ENCODE results near the gene CFAP61.

CFAP61 gene

DNA sequence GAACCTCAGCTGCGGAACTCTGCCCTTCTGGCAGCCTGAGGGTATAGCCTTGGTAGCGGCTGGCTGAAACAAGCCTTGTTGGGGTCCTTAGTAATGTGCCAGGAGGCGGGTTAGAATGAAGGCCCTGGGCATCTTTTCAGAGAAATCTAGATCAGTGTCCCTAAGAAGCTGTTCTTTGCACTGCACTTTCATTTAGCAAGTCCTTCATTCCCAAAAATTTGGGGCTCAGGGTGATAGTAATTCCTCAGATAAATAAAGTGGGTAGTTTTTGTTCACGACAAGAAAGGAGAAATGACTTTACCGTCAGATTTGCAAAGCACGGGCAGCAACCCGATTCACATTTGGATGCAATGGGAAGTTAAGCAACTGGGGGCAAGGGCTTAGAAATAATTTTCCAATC is 318.8 kb downstream of the CFAP61 start:
- DNase-seq: no peak

DNA sequence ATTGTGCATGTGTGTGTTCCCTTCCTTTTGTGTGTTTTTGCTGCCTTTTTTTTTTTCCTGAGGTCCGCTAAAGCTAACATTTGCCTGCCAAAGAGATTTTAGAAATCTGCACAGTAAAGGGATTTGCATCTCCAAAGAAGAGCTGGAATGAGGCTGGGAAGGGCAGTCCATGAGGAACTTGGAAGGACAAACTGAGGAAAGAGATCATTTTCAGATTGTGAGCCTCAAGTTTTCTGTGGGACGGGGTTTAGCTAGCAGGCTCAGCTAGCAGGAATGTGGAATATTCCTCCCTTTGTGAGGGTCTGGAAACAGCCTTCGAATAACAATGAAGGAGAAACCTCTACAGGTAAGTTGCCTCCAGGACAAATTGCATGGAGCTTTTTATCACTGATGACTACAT is 319.3 kb downstream of the CFAP61 start:
- DNase-seq: no peak

DNA sequence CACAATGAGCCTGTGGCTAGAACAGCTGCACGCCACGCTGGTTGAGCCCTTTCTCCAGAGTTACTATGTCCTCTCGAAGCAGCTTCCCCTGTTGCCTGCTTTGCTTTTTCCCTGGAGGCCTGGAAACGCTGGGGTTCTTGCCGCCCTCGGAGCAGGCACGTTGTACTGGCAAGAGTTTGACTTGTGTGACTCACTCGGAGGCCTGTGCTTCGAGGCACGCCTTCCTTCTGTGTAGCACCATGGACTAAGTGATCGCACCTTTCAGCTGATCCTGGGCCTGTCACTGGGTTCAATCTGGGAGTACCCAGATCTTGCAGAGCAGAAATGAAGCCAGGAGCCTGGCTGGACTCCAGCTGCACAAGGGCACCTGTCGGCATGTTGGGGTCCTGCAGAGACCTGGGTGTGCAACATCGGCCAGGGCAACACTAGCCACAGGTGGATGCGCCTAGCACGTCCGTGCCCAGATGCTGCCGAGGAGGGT is 320.8 kb downstream of the CFAP61 start:
- DNase-seq: no peak

DNA sequence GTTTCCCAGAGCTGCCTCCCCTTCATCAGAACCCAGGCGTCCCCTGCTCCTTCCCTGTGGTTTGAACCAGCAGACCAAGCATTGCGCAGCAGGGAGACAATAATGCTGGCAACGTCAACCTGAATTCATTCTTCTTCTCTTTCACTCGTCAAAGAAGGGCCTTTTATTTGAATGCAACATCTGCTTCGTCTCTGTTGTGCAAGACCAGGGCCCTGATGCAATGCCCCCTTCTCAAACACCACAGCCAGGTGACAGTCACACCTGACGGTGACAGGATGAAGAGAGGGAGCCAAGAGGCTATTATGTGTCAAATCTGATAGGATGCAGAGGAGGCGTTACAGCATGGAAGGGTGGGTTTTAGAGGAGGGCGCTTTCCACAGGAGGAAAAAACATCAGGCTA is 323.5 kb downstream of the CFAP61 start:
- no peak for DNase-seq

DNA sequence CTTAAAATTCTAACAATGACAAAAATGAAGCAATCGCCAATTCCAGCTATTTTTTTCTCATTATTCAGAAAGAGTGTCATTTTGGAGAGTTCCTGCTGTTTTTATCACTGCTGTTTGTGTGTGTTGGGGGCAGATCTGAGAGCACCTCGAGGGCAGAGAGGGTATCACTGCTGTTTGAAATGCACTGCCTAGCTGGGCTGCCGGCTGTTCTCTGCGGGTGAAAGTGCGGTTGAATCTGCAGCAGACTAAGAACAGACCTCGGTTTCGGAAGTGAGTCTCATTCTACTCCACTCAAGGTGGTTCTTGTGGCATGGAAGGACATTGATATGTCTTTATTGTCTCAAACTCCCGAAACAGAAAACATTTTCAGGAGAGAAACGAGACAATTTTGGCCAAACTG is 333.9 kb downstream of the CFAP61 start:
- DNase-seq: no peak

DNA sequence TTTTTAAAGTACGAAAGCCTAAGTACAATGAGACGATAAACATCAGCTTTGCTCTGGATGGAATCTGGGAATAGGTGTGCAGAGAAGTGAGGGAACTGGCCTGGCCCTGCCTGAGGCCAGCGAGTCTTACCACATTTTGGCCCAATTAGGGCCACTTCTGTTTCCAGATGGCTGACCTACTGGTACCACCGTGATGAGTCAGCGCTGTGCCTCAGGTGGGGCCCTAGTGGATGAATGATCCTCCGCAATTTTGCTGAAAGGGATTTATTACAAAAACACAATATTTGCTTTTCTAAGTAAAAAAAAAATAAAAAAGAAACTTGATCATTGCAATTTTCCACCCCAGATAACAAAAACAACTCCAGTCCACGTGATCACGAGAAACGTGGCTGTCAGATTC is 338.1 kb downstream of the CFAP61 start:
- DNase-seq: no peak

DNA sequence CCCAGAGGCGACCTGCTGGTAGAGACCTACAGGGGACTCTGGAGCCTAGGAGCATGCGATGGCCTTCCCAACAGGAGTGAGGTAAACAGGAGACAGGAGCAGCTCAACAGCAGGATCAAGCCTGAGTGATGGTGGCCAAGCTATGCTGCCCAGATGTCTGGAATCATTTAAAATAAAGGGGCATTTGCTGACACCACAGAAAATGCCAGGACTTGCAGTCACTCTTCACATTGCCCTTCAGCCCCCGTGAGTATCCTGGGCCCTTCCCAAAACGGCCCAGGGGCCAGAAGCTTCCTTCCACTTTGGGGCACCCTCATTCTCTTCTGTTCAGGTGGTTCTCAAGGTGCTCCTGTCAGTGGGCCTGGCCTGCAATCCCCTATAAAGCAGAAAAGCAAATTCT is 338.8 kb downstream of the CFAP61 start:
- DNase-seq: no peak

DNA sequence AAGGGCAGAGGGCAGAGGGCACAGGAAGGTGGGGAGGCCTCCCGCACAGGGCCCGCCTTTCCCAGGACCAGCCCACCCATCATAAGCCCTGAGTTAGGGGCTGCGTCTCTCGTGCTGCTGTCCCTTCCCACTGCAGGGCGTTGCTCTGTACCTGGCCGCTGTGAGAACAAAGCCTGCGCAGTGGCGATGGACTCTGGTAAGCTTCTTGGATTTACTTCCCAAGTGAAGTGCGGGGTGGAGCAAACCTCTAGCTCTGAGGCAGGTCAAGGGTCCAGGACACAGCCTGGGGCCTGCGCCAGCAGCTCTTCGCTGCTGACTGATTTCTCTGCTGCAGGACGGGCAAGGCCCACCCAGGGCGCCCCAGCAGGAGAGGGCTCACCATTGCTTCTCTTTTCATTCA is 339.4 kb downstream of the CFAP61 start:
- DNase-seq: no peak

DNA sequence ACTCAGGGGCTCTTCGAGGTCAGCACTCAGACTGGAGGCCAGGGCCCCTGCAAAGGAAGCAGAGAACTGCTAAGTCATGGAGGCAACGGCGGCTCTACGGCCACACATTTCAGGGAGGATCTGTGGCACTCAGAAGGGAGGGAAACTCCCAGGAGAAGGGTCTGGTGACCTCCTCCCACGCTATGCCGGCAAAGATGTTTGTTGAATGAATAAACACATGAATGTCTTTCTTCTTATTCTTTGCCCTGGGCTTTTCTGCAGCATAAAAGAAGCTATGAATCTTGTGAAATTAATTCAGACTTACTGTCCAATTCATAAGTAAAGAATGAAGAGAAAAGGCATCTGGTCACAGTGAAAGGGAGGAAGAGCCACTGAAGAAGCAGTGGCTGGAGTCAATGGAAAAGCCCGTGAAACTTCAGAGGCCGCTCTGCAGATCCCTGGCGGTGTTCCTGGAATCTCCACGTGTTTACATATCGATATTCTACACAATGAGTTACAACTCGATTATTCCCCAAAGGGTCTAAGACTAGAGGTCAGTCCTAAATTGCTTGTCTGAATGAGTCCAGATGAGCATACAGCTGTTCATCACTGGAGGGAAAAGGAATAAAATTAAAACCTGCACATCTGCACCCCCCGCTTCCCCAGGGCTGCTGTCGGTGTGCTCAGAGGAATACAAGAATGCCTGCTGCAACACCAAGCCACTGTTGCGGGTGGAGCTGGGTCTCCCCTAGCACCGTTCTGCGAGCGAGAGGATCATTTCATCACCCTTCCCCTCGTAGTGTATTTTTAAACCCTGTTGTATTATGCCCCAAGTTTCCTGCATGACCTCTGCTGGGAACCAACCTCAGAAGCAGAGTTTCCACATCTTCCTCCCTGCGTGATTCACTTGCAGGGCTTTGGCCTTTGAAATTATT is 341.1 kb downstream of the CFAP61 start:
- DNase-seq: no peak

DNA sequence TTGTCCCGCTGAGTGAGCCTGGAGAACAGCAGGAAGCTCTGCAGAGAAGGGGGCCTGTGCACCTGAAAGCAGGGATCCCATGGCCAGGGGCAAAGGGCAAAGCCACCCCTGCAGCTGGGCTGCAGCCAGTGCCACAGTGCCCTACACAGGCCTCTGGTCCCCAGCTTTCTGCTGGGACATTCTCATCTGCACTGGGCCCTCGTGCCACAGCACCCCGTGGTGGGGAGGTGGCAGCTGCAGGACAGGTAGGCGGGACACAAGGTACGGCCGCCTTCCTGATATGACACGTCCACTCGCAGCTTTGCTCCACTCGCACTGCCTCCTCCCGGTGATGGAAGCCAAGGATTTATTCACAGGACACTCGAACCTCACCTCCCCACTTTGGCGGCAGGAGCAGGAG is 342.8 kb downstream of the CFAP61 start:
- no peak for DNase-seq

DNA sequence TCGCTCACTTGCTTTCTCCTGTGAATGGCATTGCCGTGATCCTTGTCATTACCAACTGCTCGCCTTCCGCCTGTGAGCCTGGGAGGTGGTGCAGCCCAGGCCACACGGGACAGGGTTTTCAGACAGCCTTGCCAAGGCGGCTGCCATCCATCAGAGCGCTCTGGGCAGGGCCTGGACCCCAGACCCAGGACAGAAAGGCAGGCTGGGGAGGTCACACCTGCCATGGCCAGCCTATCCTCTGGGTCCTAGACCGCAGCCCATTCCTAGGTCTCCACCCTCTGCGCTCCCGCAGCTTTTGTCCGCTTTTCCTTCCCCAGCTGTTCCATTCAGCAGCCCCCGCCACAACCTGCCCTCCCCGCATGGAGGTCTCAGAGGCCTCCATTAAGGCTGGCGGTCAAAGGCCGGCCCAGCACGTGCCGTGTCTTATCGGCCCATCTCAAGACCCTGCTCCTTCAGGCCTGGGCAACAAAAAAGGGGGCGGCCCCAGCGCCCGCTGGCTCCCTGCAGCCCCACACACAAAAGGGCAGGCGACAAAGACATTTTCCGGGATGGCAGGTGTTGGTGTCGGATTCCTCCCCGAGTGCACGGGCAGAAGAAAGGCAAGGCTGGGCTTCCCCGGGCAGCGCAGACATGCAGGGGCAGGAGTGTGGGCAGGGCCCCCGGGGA is 343.7 kb downstream of the CFAP61 start:
- no peak for DNase-seq

DNA sequence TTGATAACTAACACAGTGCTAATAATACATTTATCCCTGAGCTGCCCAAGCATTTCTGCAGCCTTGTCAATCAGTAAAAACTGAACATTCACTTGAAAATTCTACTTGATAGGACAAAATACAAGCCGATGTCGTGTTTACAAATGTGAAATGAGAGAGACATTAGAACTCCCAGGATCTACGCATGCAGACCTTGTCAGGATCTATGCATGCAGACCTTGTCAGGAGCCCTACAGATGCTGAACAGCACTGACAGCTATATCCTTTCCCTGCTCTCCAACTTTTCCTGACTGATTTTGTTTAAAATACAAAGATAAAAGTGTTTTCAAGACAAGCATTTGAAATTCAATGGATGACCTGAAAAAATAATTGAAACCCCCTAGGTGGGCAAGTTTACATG is 344.5 kb downstream of the CFAP61 start:
- DNase-seq: no peak

DNA sequence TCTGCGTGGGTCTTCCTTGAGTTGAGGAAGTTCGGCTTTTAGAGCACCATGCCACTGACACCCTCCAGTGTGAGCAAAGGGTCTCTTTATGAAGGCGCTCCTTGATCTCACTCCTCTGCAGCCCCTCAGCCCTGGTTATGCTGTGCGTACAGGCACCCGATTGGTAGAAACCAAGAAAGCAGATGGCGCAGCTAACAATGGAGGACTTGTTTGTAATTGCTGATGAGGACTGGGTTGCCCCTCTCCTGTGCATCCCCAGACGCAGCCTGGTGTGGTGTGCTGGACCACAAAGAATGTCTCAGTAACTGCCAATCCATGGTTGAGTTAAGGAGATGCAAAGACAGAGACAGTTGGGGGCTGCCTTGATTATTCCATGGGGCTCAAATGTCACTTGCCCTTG is 345.8 kb downstream of the CFAP61 start:
- DNase-seq: no peak

DNA sequence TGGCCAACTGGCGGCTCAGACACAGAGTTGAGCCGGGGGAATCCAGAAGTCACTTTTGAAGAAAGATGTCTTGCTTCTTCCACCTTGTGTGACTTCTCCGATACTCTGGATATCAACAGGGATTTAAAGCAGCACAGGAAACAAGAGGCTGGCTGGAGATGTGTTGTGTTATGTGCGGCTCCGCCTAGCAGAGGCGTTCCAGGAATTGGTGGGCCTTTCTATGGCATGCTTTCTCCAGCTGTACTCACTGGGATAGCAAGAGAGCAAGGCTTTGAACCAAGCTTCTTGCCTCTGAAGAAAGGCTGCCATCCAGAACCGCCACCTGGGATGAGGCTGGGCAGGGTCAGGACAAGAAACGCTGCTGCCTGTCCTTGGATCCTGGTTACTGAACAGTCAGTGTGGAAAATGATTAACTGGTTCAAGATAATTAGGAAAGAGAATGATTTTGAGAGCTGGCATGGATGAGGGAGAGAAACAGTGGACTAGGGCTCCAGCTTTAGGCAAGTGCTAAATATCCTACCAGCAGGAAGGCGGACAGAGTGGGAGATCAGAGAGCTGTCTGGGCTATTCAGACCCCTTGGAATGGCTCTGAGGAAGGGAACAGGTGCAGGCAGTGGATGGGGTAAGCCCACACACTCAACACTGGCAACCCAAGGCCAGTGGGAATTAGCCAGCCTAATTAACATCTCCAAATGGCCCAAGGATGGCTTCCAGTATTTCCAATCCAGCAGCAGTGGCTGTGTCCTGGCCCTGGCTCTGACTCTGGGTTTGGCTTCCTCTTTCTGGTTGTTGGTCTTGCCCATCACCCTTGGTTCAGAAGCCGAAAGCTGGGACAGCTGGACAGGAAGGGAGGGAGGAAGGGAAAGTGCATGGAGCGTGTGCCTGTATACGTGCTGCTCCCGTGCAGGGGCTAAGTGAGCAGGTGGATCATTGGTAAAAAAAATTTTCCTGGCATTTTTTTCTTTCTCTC is 347.5 kb downstream of the CFAP61 start:
- no peak for DNase-seq

DNA sequence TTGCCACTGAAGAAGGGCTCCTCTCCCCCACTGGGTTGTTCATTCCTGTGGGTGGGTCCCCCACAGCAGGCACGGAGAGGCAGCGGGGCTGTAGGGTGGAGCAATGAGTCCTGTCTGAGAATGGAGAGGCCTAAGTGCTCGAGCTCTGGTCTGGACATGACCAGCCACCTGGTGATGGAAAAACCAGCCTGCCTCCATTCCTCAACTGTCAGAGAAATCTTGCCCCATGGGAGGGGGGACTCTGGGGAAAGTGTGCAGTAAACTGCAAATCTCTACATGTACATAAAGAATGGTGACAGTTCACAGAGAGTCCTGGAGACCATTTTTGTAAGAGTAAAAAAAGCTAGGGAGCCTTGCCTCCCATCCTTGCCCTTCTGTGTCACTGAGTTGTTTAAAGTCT is 349.7 kb downstream of the CFAP61 start:
- no peak for DNase-seq

DNA sequence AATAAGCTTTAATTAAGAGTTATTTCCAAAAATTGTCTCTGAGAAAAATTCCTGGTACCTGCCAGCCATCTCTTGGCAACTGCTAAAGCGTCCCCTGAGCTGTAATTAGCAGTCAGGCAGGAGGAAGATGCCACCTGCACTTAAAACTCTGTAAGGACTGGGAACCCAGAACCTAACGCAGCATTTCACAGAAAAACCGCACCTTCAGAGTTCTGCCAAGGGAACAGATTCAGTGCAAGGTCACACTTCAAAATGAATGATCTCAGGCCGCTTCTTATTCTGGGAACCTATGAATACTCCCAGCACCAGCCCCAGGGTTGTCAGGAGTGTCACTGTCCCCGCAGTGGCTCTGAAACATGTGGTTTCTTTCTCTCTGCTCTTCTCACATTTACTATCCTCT is 352.3 kb downstream of the CFAP61 start:
- DNase-seq: no peak

DNA sequence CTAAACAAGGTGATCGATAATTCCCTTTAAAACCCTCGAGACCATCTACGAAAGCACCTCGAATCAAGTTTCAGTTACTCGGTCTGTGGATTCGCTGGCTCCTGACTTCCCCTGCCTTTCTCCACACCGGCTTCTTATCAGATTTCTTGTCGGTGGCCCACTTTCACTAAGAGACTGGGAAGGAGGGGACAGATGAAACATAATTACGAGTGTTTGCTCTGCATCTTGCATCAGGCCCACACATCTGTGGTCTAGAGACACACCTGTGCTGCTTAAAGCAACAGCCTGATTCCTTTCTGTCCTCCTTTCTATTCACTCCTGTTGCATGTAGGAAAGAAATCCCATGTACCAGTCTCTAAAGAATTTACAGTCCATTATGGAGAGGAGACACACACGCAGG is 353.3 kb downstream of the CFAP61 start:
- no peak for DNase-seq

DNA sequence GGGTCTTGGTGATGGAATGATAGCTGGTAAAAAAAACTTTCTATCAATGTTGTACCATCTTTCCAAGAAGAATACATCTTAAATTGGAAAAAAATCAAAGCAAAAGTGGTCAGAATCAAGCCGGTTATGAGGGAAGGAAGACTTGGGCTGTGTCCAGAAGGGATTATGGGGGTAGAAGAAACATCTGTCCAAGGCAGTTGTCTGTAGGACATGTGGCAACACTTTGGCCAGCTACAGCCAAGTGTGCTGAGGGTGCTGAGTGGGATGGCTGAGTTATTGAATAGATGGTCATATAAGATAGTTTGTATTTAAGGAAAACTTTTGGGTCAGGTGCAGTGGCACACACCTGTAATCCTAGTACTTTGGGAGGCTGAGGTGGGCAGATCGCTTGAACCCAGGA is 354.0 kb downstream of the CFAP61 start:
- DNase-seq: no peak

DNA sequence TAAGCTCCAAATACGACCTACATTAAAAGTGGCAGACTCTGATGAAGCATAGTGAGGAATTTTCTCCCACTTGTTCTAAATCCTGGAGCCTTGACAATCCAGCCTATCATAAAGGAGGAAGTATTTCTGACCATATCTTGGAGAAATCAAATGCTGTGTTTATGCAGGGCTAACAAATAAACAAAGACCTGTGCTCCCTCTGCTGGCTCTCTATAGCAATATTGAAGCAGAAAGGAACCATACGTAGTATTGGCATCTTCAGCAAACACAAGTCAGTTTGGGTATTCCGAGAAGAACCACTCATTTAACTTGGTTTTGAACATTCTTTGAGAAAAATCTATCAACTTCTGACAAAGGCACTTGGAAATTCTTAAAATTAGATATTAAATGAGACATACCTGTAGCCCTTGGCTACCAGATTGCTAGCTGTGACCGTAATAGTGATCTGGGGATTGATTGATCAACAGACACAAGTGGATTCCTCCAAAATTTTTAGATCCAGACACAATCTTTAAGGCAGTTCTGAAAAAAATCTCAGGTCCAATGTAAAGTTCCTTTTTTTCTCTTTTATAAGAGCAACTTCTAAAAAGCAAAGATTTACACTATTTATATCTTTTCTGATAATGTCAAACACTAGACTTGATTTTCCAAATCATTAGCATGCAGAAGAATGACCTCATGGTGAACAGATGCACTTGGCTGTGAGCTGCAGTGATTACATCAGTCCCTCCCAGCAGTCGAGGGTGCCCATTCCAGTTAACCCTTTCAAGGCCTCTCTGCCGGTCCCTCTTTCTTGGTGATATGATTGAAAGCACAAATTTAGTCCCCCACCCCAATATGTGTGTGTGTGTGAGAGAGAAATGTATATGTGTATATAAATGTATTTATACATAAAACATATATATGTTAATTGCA is 355.8 kb downstream of the CFAP61 start:
- no peak for DNase-seq

DNA sequence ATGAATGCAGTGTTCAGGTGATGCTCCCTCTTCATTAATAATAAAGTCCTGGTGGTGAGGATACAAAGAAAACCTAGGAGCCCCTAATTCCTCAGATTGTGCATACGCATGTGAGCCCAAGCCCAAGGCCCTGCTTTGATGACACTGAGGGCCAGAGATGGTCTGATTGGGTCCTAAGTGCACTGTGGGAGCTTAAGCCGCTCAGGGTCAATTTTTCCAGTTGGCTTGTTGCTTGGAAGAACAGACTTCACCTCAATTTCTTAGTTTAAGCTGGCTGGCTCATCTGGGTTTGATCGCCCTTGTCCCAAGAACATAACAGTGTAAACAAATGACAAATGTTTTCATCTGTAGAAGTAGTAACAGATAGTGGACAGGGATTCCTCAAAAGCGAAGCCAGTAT is 357.0 kb downstream of the CFAP61 start:
- no peak for DNase-seq

All from right forelimb (tissue), 1 donor.